H1 (cell line): ENCODE data around the gene ATP6V0A1. TPM values are rescaled to one million over a fixed set of nuclear protein-coding genes. Genes with fewer than 3 reads are reported as not detected.

ENCODE experiments used
- CTCF ChIA-PET: fragments of 300-600 bp; sonication (Branson Sonifier 250); formaldehyde crosslinking; loops from one replicate; lab custom pipeline; 2021; ENCODE audit not compliant: partially characterized antibody; lab: Charles Lee
- POLR2A ChIA-PET: fragments of 300-600 bp; sonication (Branson Sonifier 250); formaldehyde crosslinking; loops from one replicate; lab custom pipeline; 2021; ENCODE audit warnings: inconsistent platforms; ENCODE audit not compliant: partially characterized antibody; lab: Charles Lee
- DNase-seq, 2 experiments: peaks; one replicate each; pipeline versions ENCODE4 v3.0.0 to v3.0.0-alpha.2; 2010 to 2022; ENCODE audit warnings: low spot score in 2 of 2, low read depth in 1 of 2, mixed read lengths in 1 of 2
- FAIRE-seq: peaks from 2 replicates; lab custom pipeline; 2011; peaks lifted over from hg19 to GRCh38; lab: Jason Lieb, UNC
- H2AFZ ChIP-seq: 2 replicates; pipeline ENCODE4 v1.8.1; 2012; ENCODE audit warnings: low read length, inconsistent platforms
- H2AK5ac ChIP-seq: 2 replicates; pipeline ENCODE4 v1.6.1; 2013; ENCODE audit warnings: low read depth, low read length
- H2BK120ac ChIP-seq: replicated peaks from 2 replicates; pipeline ENCODE3; 2013; ENCODE audit warnings: low read depth, low read length, inconsistent platforms
- H2BK12ac ChIP-seq: 2 replicates; pipeline ENCODE4 v1.6.1; 2013; ENCODE audit warnings: low read depth, low read length
- H2BK15ac ChIP-seq: 2 replicates; pipeline ENCODE4 v1.6.1; 2013; ENCODE audit warnings: low read length
- H2BK20ac ChIP-seq: 2 replicates; pipeline ENCODE4 v1.6.1; 2013; ENCODE audit warnings: low read length
- H2BK5ac ChIP-seq: 2 replicates; pipeline ENCODE4 v1.6.1; 2013; ENCODE audit warnings: low read depth, low read length
- H3K14ac ChIP-seq: 2 replicates; pipeline ENCODE4 v1.6.1; 2013; ENCODE audit warnings: inconsistent platforms; ENCODE audit not compliant: insufficient read length
- H3K18ac ChIP-seq: 2 replicates; pipeline ENCODE4 v1.6.1; 2013; ENCODE audit warnings: low read length; ENCODE audit errors: extremely low read depth
- H3K23ac ChIP-seq: 2 replicates; pipeline ENCODE4 v1.6.1; 2013; ENCODE audit warnings: inconsistent platforms; ENCODE audit not compliant: insufficient read length
- H3K23me2 ChIP-seq: 2 replicates; pipeline ENCODE4 v1.6.1; 2013; ENCODE audit warnings: low read depth, low read length
- H3K27ac ChIP-seq: 2 replicates; pipeline ENCODE4 v1.6.1; 2011; ENCODE audit warnings: low read depth, low read length, inconsistent platforms
- H3K27me3 ChIP-seq, 4 experiments: replicated peaks in 1 of 4; 1 replicate in 1 of 4; 2 replicates in 3 of 4; pipeline versions ENCODE4 v1.6.1 to v1.8.1; 2011 to 2013; ENCODE audit warnings: low read length in 3 of 4, mild to moderate bottlenecking in 3 of 4, inconsistent platforms in 2 of 4, mixed read lengths in 2 of 4, moderate library complexity in 1 of 4; ENCODE audit not compliant: control insufficient read depth in 3 of 4, insufficient read depth in 3 of 4; ENCODE audit errors: extremely low read depth in 1 of 4
- H3K36me3 ChIP-seq, 4 experiments: 2 replicates each; pipeline versions ENCODE4 v1.6.1 to v1.8.1; 2011 to 2013; ENCODE audit warnings: mild to moderate bottlenecking in 4 of 4, low read length in 3 of 4, moderate library complexity in 2 of 4, control low read depth in 1 of 4, inconsistent platforms in 1 of 4; ENCODE audit not compliant: insufficient read depth in 4 of 4, control insufficient read depth in 2 of 4
- H3K4ac ChIP-seq: replicated peaks from 2 replicates; pipeline ENCODE3; 2013; ENCODE audit warnings: low read length, low read depth, mixed read lengths, inconsistent platforms; ENCODE audit not compliant: insufficient read length
- H3K4me1 ChIP-seq, 4 experiments: replicated peaks in 1 of 4; 1 replicate in 1 of 4; 2 replicates in 3 of 4; pipeline versions ENCODE4 v1.6.1 to v1.8.1; 2011 to 2013; ENCODE audit warnings: low read length in 3 of 4, inconsistent platforms in 2 of 4, mixed read lengths in 1 of 4; ENCODE audit not compliant: insufficient read depth in 4 of 4, control insufficient read depth in 3 of 4
- H3K4me2 ChIP-seq, 2 experiments: 2 replicates each; pipeline versions ENCODE4 v1.6.1 to v1.8.1; 2011 to 2013; ENCODE audit warnings: low read depth in 2 of 2, low read length in 2 of 2, control low read depth in 1 of 2, inconsistent platforms in 1 of 2, mild to moderate bottlenecking in 1 of 2; ENCODE audit not compliant: insufficient read depth in 1 of 2
- H3K4me3 ChIP-seq, 4 experiments: fragments of 200-600, 300-600 bp in 1 of 4; sonication (generic), shearing (Covaris generic), sonication (Bioruptor Twin) in 1 of 4; 2 replicates each; pipeline versions ENCODE4 v1.5.1 to v1.8.1; 2011 to 2016; ENCODE audit warnings: low read length in 4 of 4, low read depth in 3 of 4, control low read depth in 2 of 4, inconsistent platforms in 2 of 4, mild to moderate bottlenecking in 2 of 4, mixed read lengths in 1 of 4, moderate library complexity in 1 of 4; ENCODE audit not compliant: insufficient read depth in 2 of 4; ENCODE audit errors: extremely low read depth in 1 of 4
- H3K56ac ChIP-seq: replicated peaks from 2 replicates; pipeline ENCODE3; 2013; ENCODE audit warnings: low read depth, mild to moderate bottlenecking, mixed read lengths, low read length, inconsistent platforms; ENCODE audit not compliant: insufficient read length
- H3K79me1 ChIP-seq: 2 replicates; pipeline ENCODE4 v1.6.1; 2013; ENCODE audit warnings: low read depth, low read length, control low read depth
- H3K79me2 ChIP-seq, 2 experiments: 2 replicates each; pipeline versions ENCODE4 v1.6.1 to v1.8.1; 2012 to 2013; ENCODE audit warnings: low read length in 2 of 2, mild to moderate bottlenecking in 2 of 2, inconsistent platforms in 1 of 2; ENCODE audit not compliant: insufficient read depth in 2 of 2, control insufficient read depth in 1 of 2
- H3K9ac ChIP-seq, 4 experiments: replicated peaks in 1 of 4; 1 replicate in 1 of 4; 2 replicates in 3 of 4; pipeline versions ENCODE4 v1.6.1 to v1.8.1; 2011 to 2013; ENCODE audit warnings: low read depth in 3 of 4, low read length in 3 of 4, control low read depth in 2 of 4, mild to moderate bottlenecking in 2 of 4, moderate library complexity in 2 of 4, inconsistent platforms in 1 of 4; ENCODE audit errors: extremely low read depth in 1 of 4
- H3K9me3 ChIP-seq, 2 experiments: 2 replicates each; pipeline versions ENCODE4 v1.6.1 to v1.8.1; 2012 to 2013; ENCODE audit warnings: mild to moderate bottlenecking in 2 of 2, moderate library complexity in 2 of 2, control low read depth in 1 of 2, inconsistent platforms in 1 of 2, low read depth in 1 of 2, low read length in 1 of 2, mixed read lengths in 1 of 2; ENCODE audit not compliant: insufficient read depth in 2 of 2
- H4K20me1 ChIP-seq, 2 experiments: replicated peaks in 1 of 2; 2 replicates each; pipeline versions ENCODE3 to v1.8.1; 2011 to 2013; ENCODE audit warnings: inconsistent platforms in 2 of 2, low read length in 2 of 2, mild to moderate bottlenecking in 1 of 2; ENCODE audit not compliant: insufficient read depth in 2 of 2, control insufficient read depth in 1 of 2
- H4K5ac ChIP-seq: 2 replicates; pipeline ENCODE4 v1.6.1; 2013; ENCODE audit warnings: low read length, low read depth, mixed read lengths, inconsistent platforms; ENCODE audit not compliant: insufficient read length
- H4K8ac ChIP-seq: 2 replicates; pipeline ENCODE4 v1.8.0; 2013; ENCODE audit warnings: mild to moderate bottlenecking, moderate library complexity, low read length, inconsistent platforms; ENCODE audit not compliant: insufficient read depth; ENCODE audit errors: extremely low read depth
- H4K91ac ChIP-seq: replicated peaks from 2 replicates; pipeline ENCODE3; 2013; ENCODE audit warnings: low read length, mixed read lengths, inconsistent platforms; ENCODE audit not compliant: insufficient read length
- ASH2L ChIP-seq: fragments of 200-600, 300-600 bp; sonication (generic); IDR thresholded peaks from one replicate; pipeline ENCODE4 v1.7.1; 2017; ENCODE audit warnings: low read length
- CTCF ChIP-seq, 3 experiments: IDR thresholded peaks; 1 replicate in 2 of 3; 2 replicates in 1 of 3; pipeline versions ENCODE4 v1.5.1 to v1.6.1; 2011; ENCODE audit warnings: low read length in 3 of 3, mild to moderate bottlenecking in 3 of 3, inconsistent platforms in 2 of 3, low read depth in 1 of 3, moderate library complexity in 1 of 3; ENCODE audit not compliant: insufficient read depth in 1 of 3; ENCODE audit errors: control extremely low read depth in 1 of 3
- RAD21 ChIP-seq, 2 experiments: IDR thresholded peaks in 1 of 2; conservative IDR thresholded peaks in 1 of 2; 2 replicates each; pipeline ENCODE4 v1.6.1; 2011; ENCODE audit warnings: low read depth in 2 of 2, low read length in 2 of 2, improper control_type of control experiment in 1 of 2, inconsistent platforms in 1 of 2, mild to moderate bottlenecking in 1 of 2, moderate library complexity in 1 of 2
- YY1 ChIP-seq: IDR thresholded peaks from 2 replicates; pipeline ENCODE4 v1.6.1; 2011; ENCODE audit warnings: low read depth, mild to moderate bottlenecking, low read length
- WGBS, 2 experiments: shearing (Covaris generic) in 1 of 2; methylation state at CpG; one replicate each; pipeline versions ENCODE4 v1.1.6 to v1.1.7; 2013 to 2015; ENCODE audit warnings: low lambda C conversion rate in 2 of 2, mixed read lengths in 2 of 2, inconsistent platforms in 1 of 2, low coverage in 1 of 2, missing lambda C conversion rate in 1 of 2; ENCODE audit not compliant: insufficient replicate concordance in 2 of 2, insufficient coverage in 1 of 2, insufficient read length in 1 of 2; ENCODE audit errors: extremely low coverage in 1 of 2, missing lambda C conversion rate in 1 of 2; 5-methylcytosine and 5-hydroxymethylcytosine counted together
- long read RNA-seq, 2 experiments: library from RNA in 1 of 2; library from capped mRNA in 1 of 2; stranded (forward); transcript quantifications; one replicate each; pipeline ENCODE4 v2.0.0, GENCODE V29; 2021; ENCODE audit warnings: inconsistent platforms in 1 of 2
- polyA minus RNA-seq, 3 experiments: library from RNA; depleted of rRNA, polyadenylated mRNA; stranded (reverse); fragments of >200 nt; gene quantifications; 1 replicate in 2 of 3; 2 replicates in 1 of 3; pipeline ENCODE4 v1.2.3, GENCODE V29; 2011
- polyA plus RNA-seq, 7 experiments: library from polyadenylated mRNA; depleted of rRNA in 3 of 7; stranded (reverse) in 5 of 7; unstranded in 2 of 7; fragments of >200 nt in 5 of 7; fragments of 200-250 nt in 2 of 7; gene quantifications; 1 replicate in 5 of 7; 2 replicates in 1 of 7; 4 replicates in 1 of 7; pipeline versions ENCODE4 v1.2.1 to v1.2.3, GENCODE V29; 2011 to 2013; ENCODE audit warnings: missing spikeins in 2 of 7, mixed read lengths in 2 of 7
- total RNA-seq: library from RNA; stranded (reverse); fragmentation: NEBNext Ultra II Directional; extraction: Animal tissue kit (Norgen Biotek cat#: 25700); gene quantifications from 2 replicates; pipeline ENCODE4 v1.2.1, GENCODE V29; 2021

ATP6V0A1 gene
- total RNA-seq = 55.3 and 57.3 TPM in 2 replicates
- 63.4 and 77.4 TPM in 2 replicates for polyA plus RNA-seq (2011; rRNA removed)
- 46.8 TPM for polyA plus RNA-seq (2011; cell fraction: cytosol; rRNA removed)
- polyA plus RNA-seq (2011; cell fraction: nucleus; rRNA removed) = 157 TPM
- polyA plus RNA-seq (2012, experiment 1 of 2) = 38.3 to 56.3 TPM (median 50.1 TPM) in 4 replicates
- polyA plus RNA-seq (2012, experiment 2 of 2) = 35.9 TPM
- 56.4 TPM for polyA plus RNA-seq (2013, experiment 1 of 2)
- polyA plus RNA-seq (2013, experiment 2 of 2) = 50.9 TPM
- 135 and 172 TPM in 2 replicates for polyA minus RNA-seq (2011; rRNA and poly(A)+ RNA removed)
- polyA minus RNA-seq (2011; cell fraction: cytosol; rRNA and poly(A)+ RNA removed) = 33.5 TPM
- 90.2 TPM for polyA minus RNA-seq (2011; cell fraction: nucleus; rRNA and poly(A)+ RNA removed)
- long read RNA-seq, experiment 1, full-length matches to known transcripts = 25 of 41 reads
- long read RNA-seq, experiment 1, partial matches to known transcripts = 9 of 41 reads
- long read RNA-seq, experiment 1, other reads (novel, unspliced or antisense) = 7 of 41 reads
- long read RNA-seq, experiment 2, full-length matches to known transcripts = 6 of 13 reads
- long read RNA-seq, experiment 2, partial matches to known transcripts = 2 of 13 reads
- long read RNA-seq, experiment 2, other reads (novel, unspliced or antisense) = 5 of 13 reads

- FAIRE-seq = no peak
- no peak within 1 kb of the TSS for H4K91ac ChIP-seq
- peak within 1 kb of the TSS; percentile 46 to 79 (median 49); a peak in 6 of 7 replicates for H3K9ac ChIP-seq
- peak; percentile 57 to 96 for DNase-seq
- H3K23me2 ChIP-seq = peaks cover 2% of the 10 kb centered on the region
- H3K23ac ChIP-seq = no peak within 1 kb of the TSS
- peaks cover 0 to 6% of the 10 kb centered on the region in 2 experiments for H4K20me1 ChIP-seq
- H2BK5ac ChIP-seq = no peak within 1 kb of the TSS
- peaks cover 0 to 17% of the 10 kb centered on the region in 2 experiments; a peak in 2 of 4 replicates for H3K79me2 ChIP-seq
- peaks cover 0 to 6% (median 3%) of the 10 kb centered on the region in 4 experiments; a peak in 3 of 8 replicates for H3K36me3 ChIP-seq
- POLR2A ChIA-PET = no interaction called here
- no peak within 1 kb of the TSS for H3K27ac ChIP-seq
- H3K4me2 ChIP-seq = peak within 1 kb of the TSS; percentile 41 to 74
- H3K27me3 ChIP-seq = no peaks in the 10 kb centered on the region
- no peaks in the 10 kb centered on the region for H3K79me1 ChIP-seq
- H3K4me3 ChIP-seq = peak within 1 kb of the TSS; percentile 49 to 87 (median 75)
- no peak within 1 kb of the TSS for H2BK20ac ChIP-seq
- no peak within 1 kb of the TSS for H2AK5ac ChIP-seq
- peak within 1 kb of the TSS; percentile 94; the same call in 1 of the 2 replicates for H4K8ac ChIP-seq
- peak within 1 kb of the TSS; percentile 60; the same call in 1 of the 2 replicates for H3K18ac ChIP-seq
- no peaks in the 10 kb centered on the region for H3K9me3 ChIP-seq
- no peak within 1 kb of the TSS for H2BK120ac ChIP-seq
- H3K4me1 ChIP-seq = peaks cover 0 to 8% (median 4%) of the 10 kb centered on the region in 4 experiments; a peak in 3 of 7 replicates
- H3K4ac ChIP-seq = no peak within 1 kb of the TSS
- CTCF ChIA-PET = interaction anchor here (1.5 to 2.4 kb wide), 2 partner anchors 18 to 61 kb away, joined by 7 to 11 read pairs; no protein-coding TSS in a partner anchor
- WGBS, 2 experiments = 8% methylated on average over 24 of the region's 45 CpGs; no CpG with 5 or more reads in 1 of the 2 experiments
- no peak within 1 kb of the TSS for H2BK12ac ChIP-seq
- no peak within 1 kb of the TSS for H2BK15ac ChIP-seq
- H4K5ac ChIP-seq = no peak within 1 kb of the TSS
- H3K56ac ChIP-seq = no peak within 1 kb of the TSS
- peak within 1 kb of the TSS; percentile 74; the same call in 1 of the 2 replicates for H2AFZ ChIP-seq
- H3K14ac ChIP-seq = no peak within 1 kb of the TSS
- no peak for TF ChIP-seq CTCF (IDR thresholded peaks at IDR 0.05; ENCODE audit: control extremely low read depth in 1 of 3, insufficient read depth in 1 of 3, low read depth in 1 of 3, low read length in 3 of 3)
- peak; percentile 92 for TF ChIP-seq YY1
- TF ChIP-seq RAD21 (IDR thresholded peaks at IDR 0.05 in 1 of 2, conservative IDR thresholded peaks at IDR 0.05 in 1 of 2; ENCODE audit: low read depth in 2 of 2, low read length in 2 of 2) = no peak
- no peak for TF ChIP-seq ASH2L
Measured at GRCh38 chr17:42458497-42459255, at the start of gene ATP6V0A1. Gene ATP6V0A1 (plus strand): TSS chr17:42458878. CDS start chr17:42460895, 2,017 bp downstream.
